H1 (cell line): ENCODE measurements around the gene LIPE.

Source experiments
- CTCF ChIP-seq, 3 experiments: IDR thresholded peaks; 1 replicate in 2 of 3; 2 replicates in 1 of 3; pipeline versions ENCODE4 v1.5.1 to v1.6.1; 2011; ENCODE audit warnings: low read length in 3 of 3, mild to moderate bottlenecking in 3 of 3, inconsistent platforms in 2 of 3, low read depth in 1 of 3, moderate library complexity in 1 of 3; ENCODE audit not compliant: insufficient read depth in 1 of 3; ENCODE audit errors: control extremely low read depth in 1 of 3
- EGR1 ChIP-seq: IDR thresholded peaks from 2 replicates; pipeline ENCODE4 v1.6.1; 2011; ENCODE audit warnings: low read depth, low read length, borderline replicate concordance
- JUND ChIP-seq: IDR thresholded peaks from 2 replicates; pipeline ENCODE4 v1.6.1; 2011; ENCODE audit warnings: mild to moderate bottlenecking, improper control_type of control experiment, low read length
- POLR2A ChIP-seq, 2 experiments: IDR thresholded peaks; 1 replicate in 1 of 2; 2 replicates in 1 of 2; pipeline ENCODE4 v1.6.1; 2011; ENCODE audit warnings: low read depth in 2 of 2, low read length in 2 of 2, mild to moderate bottlenecking in 2 of 2; ENCODE audit errors: control extremely low read depth in 1 of 2
- RFX5 ChIP-seq: IDR thresholded peaks from 2 replicates; pipeline ENCODE4 v1.6.1; 2011; ENCODE audit warnings: low read depth, low read length, improper control_type of control experiment, borderline replicate concordance

GRCh38 chr19:42424345-42424707 is 2.9 kb downstream of the LIPE start:
- no peak for TF ChIP-seq RFX5
- no peak for TF ChIP-seq JUND
- no peak for TF ChIP-seq POLR2A (IDR thresholded peaks at IDR 0.05; ENCODE audit: control extremely low read depth in 1 of 2, low read depth in 2 of 2, low read length in 2 of 2)
- TF ChIP-seq EGR1, result no peak
- no peak for TF ChIP-seq CTCF (IDR thresholded peaks at IDR 0.05; ENCODE audit: control extremely low read depth in 1 of 3, insufficient read depth in 1 of 3, low read depth in 1 of 3, low read length in 3 of 3)
